Gastrocnemius medialis (tissue), 4 donors: ENCODE measurements around the gene PPP4R3A.

Experiments
- CTCF ChIP-seq, 5 experiments: fragments of 450-650 bp in 3 of 5; fragments of 200-600 bp in 2 of 5; sonication (generic) in 2 of 5; IDR thresholded peaks in 4 of 5; conservative IDR thresholded peaks in 1 of 5; 1 replicate in 4 of 5; 2 replicates in 1 of 5; pipeline ENCODE4 v1.5.1; 2016 to 2019; ENCODE audit warnings: antibody characterized with exemption in 5 of 5, mild to moderate bottlenecking in 3 of 5, moderate library complexity in 3 of 5
- POLR2A ChIP-seq, 2 donors: fragments of 450-650 bp; IDR thresholded peaks; one replicate each; pipeline ENCODE4 v1.6.1; 2017; ENCODE audit warnings: antibody characterized with exemption in 2 of 2, mild to moderate bottlenecking in 2 of 2, moderate library complexity in 2 of 2

- no peak for TF ChIP-seq POLR2A (IDR thresholded peaks at IDR 0.05)
- TF ChIP-seq CTCF (IDR thresholded peaks at IDR 0.05 in 4 of 5, conservative IDR thresholded peaks at IDR 0.05 in 1 of 5): peak; percentile 87 to 92 (median 91)
Observed at GRCh38 chr14:91418387-91419043, 91.6 kb downstream of the PPP4R3A start.
